Activated CD4-positive, CD25-positive, alpha-beta regulatory T cell (primary cell): ENCODE results near the gene HIVEP2.

ENCODE experiments used
- DNase-seq, 4 experiments: peaks; one replicate each; lab custom pipeline; 2025; lab: John Stamatoyannopoulos, UW

Gene HIVEP2

GRCh38 chr6:142786476-142786875 is 158.5 kb downstream of the HIVEP2 start:
- no peak for DNase-seq

- DNase-seq = no peak
Observed at GRCh38 chr6:142784344-142784743, 160.6 kb downstream of the HIVEP2 start.

- no peak for DNase-seq
Observed at GRCh38 chr6:142783499-142783898, 161.5 kb downstream of the HIVEP2 start.

- no peak for DNase-seq
Observed at GRCh38 chr6:142781129-142781528, 163.8 kb downstream of the HIVEP2 start.

- no peak for DNase-seq
Observed at GRCh38 chr6:142773859-142774648, 170.9 kb downstream of the HIVEP2 start.

- DNase-seq = no peak
Observed at GRCh38 chr6:142773324-142773723, 171.7 kb downstream of the HIVEP2 start.

- no peak for DNase-seq
Observed at GRCh38 chr6:142771162-142771561, 173.8 kb downstream of the HIVEP2 start.

- no peak for DNase-seq
Observed at GRCh38 chr6:142765306-142765705, 179.7 kb downstream of the HIVEP2 start.

- no peak for DNase-seq
Observed at GRCh38 chr6:142764311-142764710, 180.7 kb downstream of the HIVEP2 start.

GRCh38 chr6:142763205-142763604 is 181.8 kb downstream of the HIVEP2 start:
- no peak for DNase-seq

GRCh38 chr6:142761756-142762155 is 183.2 kb downstream of the HIVEP2 start:
- no peak for DNase-seq

- DNase-seq = no peak
Observed at GRCh38 chr6:142760152-142760551, 184.8 kb downstream of the HIVEP2 start.

- DNase-seq = no peak
Observed at GRCh38 chr6:142758629-142759025, 186.3 kb downstream of the HIVEP2 start.

GRCh38 chr6:142757852-142758628 is 186.9 kb downstream of the HIVEP2 start:
- no peak for DNase-seq

- DNase-seq = no peak
Observed at GRCh38 chr6:142756215-142756630, 188.8 kb downstream of the HIVEP2 start.

- DNase-seq = no peak
Observed at GRCh38 chr6:142753196-142753595, 191.8 kb downstream of the HIVEP2 start.

- DNase-seq = no peak
Observed at GRCh38 chr6:142752348-142752747, 192.6 kb downstream of the HIVEP2 start.

- DNase-seq = no peak
Observed at GRCh38 chr6:142751452-142751851, 193.5 kb downstream of the HIVEP2 start.

- DNase-seq = no peak
Observed at GRCh38 chr6:142750998-142751397, 194.0 kb downstream of the HIVEP2 start.

GRCh38 chr6:142749556-142749955 is 195.4 kb downstream of the HIVEP2 start:
- no peak for DNase-seq

GRCh38 chr6:142746524-142746923 is 198.5 kb downstream of the HIVEP2 start:
- DNase-seq = peak in 2 of 4 experiments; percentile 2 to 4

GRCh38 chr6:142744836-142745235 is 200.1 kb downstream of the HIVEP2 start:
- no peak for DNase-seq

GRCh38 chr6:142740449-142740848 is 204.5 kb downstream of the HIVEP2 start:
- no peak for DNase-seq
